ENCODE data around the gene LMO4.

Gene LMO4

DNA sequence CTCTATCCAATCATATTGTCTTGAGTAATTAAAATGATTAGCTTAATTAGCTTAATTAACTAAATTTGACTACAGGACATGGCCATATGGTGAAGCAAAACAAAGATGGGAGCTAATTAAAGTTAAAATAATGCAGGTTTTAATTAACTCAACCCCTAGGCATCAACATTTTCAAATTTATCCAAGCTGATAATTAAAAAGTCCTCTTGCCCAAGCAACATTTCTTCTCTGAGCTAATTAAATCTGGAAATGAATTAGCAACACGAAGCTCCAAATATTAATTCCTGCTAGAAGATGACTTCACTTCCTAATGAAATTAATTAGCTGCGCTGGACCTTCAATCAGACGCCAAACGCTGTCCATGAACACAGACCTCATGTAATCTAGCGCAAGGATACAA, 27.9 kb downstream of the LMO4 start:
- Mint-ChIP-seq H3K36me3 (ENCODE audit: insufficient read depth) (no peaks in the 10 kb centered on the region), H3K9me3 (no peaks in the 10 kb centered on the region), H3K4me1 (ENCODE audit: low read depth in 2 of 2) (no peaks in the 10 kb centered on the region), H3K27ac (no peak overlapping the region), H3K27me3 (no peaks in the 10 kb centered on the region), H3K4me3 (no peak overlapping the region)
- ATAC-seq (replicated peaks) (no peak), DNase-seq (no peak)

DNA sequence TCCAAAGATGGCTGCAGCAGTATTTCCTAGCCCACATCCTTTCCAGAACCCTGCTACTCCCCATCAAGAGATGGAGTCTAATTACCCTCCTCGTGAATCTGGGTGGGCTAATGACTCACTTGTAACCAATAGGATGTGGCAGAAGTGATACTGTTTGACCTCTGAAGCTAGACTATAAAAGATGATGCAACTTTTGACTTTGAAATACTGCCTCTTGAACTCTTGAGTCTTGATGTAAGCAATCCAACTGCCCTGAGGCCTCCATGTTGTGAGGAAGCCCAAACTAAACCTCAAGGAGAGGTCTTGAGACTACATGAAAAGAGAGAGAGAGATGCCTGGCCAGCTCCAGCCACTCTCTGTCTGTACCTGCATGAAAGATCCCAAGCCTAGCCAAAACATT, 29.5 kb downstream of the LMO4 start:
- no peak for ATAC-seq (replicated peaks)
- Mint-ChIP-seq H3K9me3 (no peaks in the 10 kb centered on the region), H3K4me1 (ENCODE audit: low read depth in 2 of 2) (no peaks in the 10 kb centered on the region), H3K27me3 (no peaks in the 10 kb centered on the region), H3K27ac (no peak overlapping the region), H3K4me3 (no peak overlapping the region), H3K36me3 (ENCODE audit: insufficient read depth) (no peaks in the 10 kb centered on the region)
- DNase-seq: no peak

DNA sequence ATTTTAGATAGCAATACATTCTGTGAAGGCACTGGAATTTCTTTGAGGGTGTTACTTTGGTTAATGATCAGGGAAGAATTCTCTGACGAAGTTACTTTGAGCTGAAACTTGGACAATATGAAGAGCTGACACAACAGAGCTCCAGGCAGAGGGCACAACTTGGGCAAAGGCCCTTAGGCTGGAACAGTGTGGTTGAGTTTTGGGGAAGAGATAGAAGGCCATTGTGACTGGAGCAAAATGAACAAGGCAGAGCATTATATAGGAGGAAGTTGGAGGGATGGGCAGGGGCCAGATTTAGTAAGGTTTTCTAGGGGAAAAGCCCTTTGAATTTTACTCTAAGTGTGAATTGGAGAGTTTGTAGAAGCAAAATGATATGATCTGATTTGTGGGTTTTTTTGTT, 30.9 kb downstream of the LMO4 start:
- Mint-ChIP-seq H3K9me3 (no peaks in the 10 kb centered on the region), H3K27me3 (no peaks in the 10 kb centered on the region), H3K4me3 (no peak overlapping the region), H3K36me3 (ENCODE audit: insufficient read depth) (no peaks in the 10 kb centered on the region), H3K4me1 (ENCODE audit: low read depth in 2 of 2) (no peaks in the 10 kb centered on the region), H3K27ac (no peak overlapping the region)
- DNase-seq (no peak), ATAC-seq (replicated peaks) (no peak)

DNA sequence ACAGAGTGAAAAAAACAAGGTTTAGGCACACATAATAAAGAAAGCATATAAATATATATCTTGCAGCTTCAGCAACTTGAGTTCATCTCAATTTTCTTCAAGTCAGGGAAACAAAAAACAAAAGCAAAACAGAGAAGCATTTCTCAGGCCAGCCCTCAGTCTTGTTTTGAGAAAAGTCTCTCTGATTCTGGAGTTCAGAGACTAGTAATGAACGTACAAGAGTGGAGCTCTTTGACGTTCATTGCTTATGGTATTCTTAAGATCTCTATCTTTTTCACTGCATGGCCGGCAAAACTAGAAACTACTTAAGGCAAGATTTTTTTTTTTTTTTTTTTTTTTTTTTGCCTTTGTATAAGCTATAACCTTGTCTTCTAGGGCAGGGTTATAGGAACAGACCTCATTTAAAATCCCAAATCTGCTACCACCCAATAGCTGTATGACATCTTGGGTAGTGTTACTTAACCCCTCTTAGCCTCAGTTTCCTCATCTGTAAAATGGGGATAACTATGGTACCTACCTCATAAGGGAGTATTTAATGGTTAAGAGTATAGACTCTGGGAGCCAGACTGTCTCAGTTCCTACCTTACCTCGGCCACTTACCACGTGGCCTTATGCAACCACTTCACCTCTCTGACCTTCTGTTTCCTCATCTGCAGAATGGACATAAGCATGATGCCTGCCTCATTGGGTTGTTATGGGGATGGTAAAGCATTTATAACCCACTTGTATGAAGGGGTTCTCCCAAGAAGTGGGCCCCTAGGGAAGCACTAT, 33.6 kb downstream of the LMO4 start:
- DNase-seq (no peak), ATAC-seq (replicated peaks) (no peak)
- H3K4me1 Mint-ChIP-seq (ENCODE audit: low read depth in 2 of 2): no peaks in the 10 kb centered on the region
- H3K9me3 Mint-ChIP-seq: no peaks in the 10 kb centered on the region
- no peaks in the 10 kb centered on the region for H3K36me3 Mint-ChIP-seq (ENCODE audit: insufficient read depth)
- peaks cover 0 to 5% of the 10 kb centered on the region in 2 donors for H3K27me3 Mint-ChIP-seq
- H3K4me3 Mint-ChIP-seq: no peak overlapping the region
- no peak overlapping the region for H3K27ac Mint-ChIP-seq

DNA sequence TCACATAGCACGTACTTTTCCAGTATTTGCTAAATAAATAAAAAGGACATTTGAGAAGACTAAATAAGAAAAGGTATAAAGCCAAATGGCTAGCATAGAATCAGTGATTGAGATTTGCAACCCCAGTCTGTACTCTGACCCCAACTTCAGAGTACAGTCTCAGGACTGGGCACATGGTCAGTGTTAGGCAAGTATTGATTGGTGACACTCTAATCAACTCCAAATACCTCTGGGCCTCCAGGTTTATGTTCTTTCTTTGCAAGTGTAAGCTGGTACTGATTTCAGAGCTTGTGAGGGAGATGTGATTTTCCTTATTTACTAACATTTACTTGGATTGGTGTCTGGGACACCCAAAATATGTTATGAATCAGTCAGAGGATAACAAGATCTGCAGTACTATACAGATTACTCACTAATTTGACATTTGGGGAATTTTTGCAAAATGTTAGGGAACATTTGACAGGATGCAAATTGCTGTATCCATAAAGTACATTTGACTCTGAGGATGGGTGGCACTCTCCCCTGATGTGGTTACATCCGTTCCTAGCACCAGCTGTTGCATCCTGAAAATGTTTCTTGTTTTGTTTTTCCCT, 34.2 kb downstream of the LMO4 start:
- DNase-seq (no peak), ATAC-seq (replicated peaks) (no peak)
- Mint-ChIP-seq H3K27me3 (peaks cover 0 to 5% of the 10 kb centered on the region in 2 donors), H3K36me3 (ENCODE audit: insufficient read depth) (no peaks in the 10 kb centered on the region), H3K4me1 (ENCODE audit: low read depth in 2 of 2) (no peaks in the 10 kb centered on the region), H3K27ac (no peak overlapping the region), H3K4me3 (no peak overlapping the region), H3K9me3 (no peaks in the 10 kb centered on the region)

DNA sequence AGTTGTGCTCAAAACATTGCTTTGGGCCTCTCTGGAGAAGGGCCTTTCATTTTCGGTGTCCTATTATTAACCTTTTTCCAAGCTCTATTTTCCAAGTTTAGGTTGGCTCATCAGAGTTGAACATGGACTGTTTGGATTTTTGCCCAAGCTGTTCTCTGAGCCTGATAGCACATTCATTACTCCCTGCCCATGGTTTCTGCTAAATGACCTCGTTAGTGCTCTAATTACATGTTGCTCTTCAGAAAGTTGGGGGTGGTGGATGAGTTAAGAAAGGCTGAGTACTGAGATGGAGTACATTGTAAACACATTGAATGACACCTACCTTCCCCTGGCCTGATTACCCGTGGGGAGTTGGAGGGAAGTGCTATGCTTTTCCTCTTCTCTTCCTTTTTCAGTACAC, 38.9 kb downstream of the LMO4 start:
- DNase-seq (no peak), ATAC-seq (replicated peaks) (no peak)
- Mint-ChIP-seq H3K36me3 (ENCODE audit: insufficient read depth) (no peaks in the 10 kb centered on the region), H3K4me1 (ENCODE audit: low read depth in 2 of 2) (peaks cover 0 to 2% of the 10 kb centered on the region in 2 donors), H3K27me3 (peaks cover 0 to 5% of the 10 kb centered on the region in 2 donors), H3K9me3 (no peaks in the 10 kb centered on the region), H3K27ac (no peak overlapping the region), H3K4me3 (no peak overlapping the region)

DNA sequence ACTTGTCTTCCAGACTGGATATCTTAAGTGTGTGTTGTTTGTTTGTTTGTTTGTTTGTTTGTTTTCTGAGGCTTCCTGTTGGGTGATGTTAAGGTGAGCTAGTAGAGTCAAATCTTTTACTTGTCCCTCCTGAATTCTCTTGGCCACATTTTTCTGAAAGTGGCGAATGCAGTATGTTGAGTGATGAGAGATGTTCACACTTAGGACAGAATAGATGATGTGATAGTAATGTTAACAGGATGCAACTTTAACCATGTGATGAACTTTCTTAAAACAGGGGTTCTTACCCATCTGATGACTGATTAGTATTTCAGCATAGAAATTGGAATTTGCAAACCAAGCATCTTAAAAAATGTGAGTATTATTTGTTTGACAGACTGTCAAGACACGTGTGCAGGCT, 40.2 kb downstream of the LMO4 start:
- Mint-ChIP-seq H3K27ac (no peak overlapping the region), H3K9me3 (no peaks in the 10 kb centered on the region), H3K4me1 (ENCODE audit: low read depth in 2 of 2) (peaks cover 0 to 2% of the 10 kb centered on the region in 2 donors)

DNA sequence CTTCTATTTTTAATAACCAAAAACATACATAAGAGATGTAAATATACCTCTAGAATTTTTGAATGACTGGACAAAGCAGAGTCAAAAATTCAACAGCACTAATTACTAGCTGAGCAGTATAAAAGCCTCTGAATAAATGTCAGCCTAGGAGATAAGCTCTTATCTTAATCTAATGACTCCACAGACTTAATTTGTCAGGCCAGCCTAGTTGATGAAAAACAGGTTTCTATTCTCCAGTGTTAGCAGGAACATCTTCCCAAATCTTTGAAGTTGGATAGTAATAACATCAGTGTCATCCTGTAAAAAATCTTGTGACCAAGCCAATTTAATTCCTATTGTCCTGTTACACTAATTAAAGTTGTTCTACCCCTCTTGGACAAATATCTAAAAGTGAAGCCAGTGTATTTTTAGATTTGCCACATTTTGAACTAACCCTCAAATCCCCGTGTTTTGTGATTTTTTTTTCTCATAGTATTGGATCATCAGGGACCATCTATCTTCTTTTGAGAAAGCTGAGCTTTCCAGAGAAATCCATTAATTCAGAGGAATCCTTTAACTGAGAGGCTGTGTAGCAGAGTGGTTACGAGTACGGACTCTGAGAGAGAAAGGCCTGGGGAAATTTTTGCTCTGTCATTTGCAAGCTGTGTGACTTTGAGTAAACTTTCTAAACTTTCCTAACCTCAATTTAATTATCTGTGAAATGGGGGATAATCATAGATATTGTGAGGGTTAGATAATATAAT, 41.2 kb downstream of the LMO4 start:
- H3K36me3 Mint-ChIP-seq (ENCODE audit: insufficient read depth): no peaks in the 10 kb centered on the region
- ATAC-seq (replicated peaks): no peak
- H3K4me3 Mint-ChIP-seq: no peak overlapping the region
- H3K9me3 Mint-ChIP-seq: no peaks in the 10 kb centered on the region
- H3K4me1 Mint-ChIP-seq (ENCODE audit: low read depth in 2 of 2): peaks cover 0 to 2% of the 10 kb centered on the region in 2 donors
- no peak for DNase-seq
- no peak overlapping the region for H3K27ac Mint-ChIP-seq
- H3K27me3 Mint-ChIP-seq: peaks cover 0 to 5% of the 10 kb centered on the region in 2 donors

More for the DNA sequence above, 40.2 kb downstream of the LMO4 start:
- ATAC-seq (replicated peaks) (no peak), DNase-seq (no peak)
- Mint-ChIP-seq H3K36me3 (ENCODE audit: insufficient read depth) (no peaks in the 10 kb centered on the region), H3K4me3 (no peak overlapping the region), H3K27me3 (peaks cover 0 to 5% of the 10 kb centered on the region in 2 donors)

DNA sequence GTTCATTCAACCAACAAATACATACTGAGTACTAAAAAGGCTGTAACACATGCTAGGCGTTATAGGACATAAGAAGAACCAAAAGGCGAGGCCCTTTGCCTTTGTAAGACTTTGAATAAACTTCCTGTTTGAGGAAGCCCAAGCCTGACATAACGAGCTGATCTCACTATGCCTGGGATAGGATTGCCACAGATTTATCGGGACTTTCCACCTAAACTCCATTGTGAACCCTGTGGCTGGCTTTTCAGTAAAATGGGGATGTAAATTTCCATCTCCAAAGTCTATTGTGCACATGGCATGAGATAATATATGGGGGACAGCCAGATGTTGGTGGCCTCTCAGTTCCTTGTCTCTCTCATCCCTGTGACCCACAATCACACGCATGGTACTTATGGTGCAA, 41.9 kb downstream of the LMO4 start:
- no peak overlapping the region for H3K4me3 Mint-ChIP-seq
- H3K4me1 Mint-ChIP-seq (ENCODE audit: low read depth in 2 of 2): peaks cover 0 to 2% of the 10 kb centered on the region in 2 donors

DNA sequence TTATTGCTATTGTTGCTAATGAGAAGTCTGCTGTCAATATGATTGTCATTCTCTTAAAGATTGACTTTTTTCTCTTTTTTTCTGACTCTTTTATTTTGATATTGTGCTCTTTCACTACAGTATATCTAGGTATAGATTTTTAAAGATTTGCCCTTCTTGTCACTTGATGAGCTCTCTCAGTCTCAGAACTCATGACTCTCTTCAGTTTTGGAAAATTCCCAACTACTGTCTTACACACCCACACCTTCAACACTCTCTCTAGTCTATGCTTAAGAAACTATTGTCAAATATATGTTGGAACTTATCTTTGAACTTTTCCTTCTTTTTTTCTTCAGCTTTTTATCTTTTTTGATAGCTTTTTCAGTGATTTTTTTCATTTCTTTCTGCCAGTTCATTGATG, 50.6 kb downstream of the LMO4 start:
- H3K4me1 Mint-ChIP-seq (ENCODE audit: low read depth in 2 of 2): no peaks in the 10 kb centered on the region
- no peak overlapping the region for H3K4me3 Mint-ChIP-seq
- peaks cover 0 to 14% of the 10 kb centered on the region in 2 donors for H3K27me3 Mint-ChIP-seq
- no peak for DNase-seq
- peaks cover 4 to 17% of the 10 kb centered on the region in 2 donors for H3K9me3 Mint-ChIP-seq
- H3K27ac Mint-ChIP-seq: no peak overlapping the region
- H3K36me3 Mint-ChIP-seq (ENCODE audit: insufficient read depth): no peaks in the 10 kb centered on the region
- no peak for ATAC-seq (replicated peaks)

More for the DNA sequence above, 41.9 kb downstream of the LMO4 start:
- H3K27me3 Mint-ChIP-seq: peaks cover 0 to 5% of the 10 kb centered on the region in 2 donors
- ATAC-seq (replicated peaks) (no peak), DNase-seq (no peak)
- H3K27ac Mint-ChIP-seq: no peak overlapping the region
- H3K9me3 Mint-ChIP-seq: no peaks in the 10 kb centered on the region
- no peaks in the 10 kb centered on the region for H3K36me3 Mint-ChIP-seq (ENCODE audit: insufficient read depth)

DNA sequence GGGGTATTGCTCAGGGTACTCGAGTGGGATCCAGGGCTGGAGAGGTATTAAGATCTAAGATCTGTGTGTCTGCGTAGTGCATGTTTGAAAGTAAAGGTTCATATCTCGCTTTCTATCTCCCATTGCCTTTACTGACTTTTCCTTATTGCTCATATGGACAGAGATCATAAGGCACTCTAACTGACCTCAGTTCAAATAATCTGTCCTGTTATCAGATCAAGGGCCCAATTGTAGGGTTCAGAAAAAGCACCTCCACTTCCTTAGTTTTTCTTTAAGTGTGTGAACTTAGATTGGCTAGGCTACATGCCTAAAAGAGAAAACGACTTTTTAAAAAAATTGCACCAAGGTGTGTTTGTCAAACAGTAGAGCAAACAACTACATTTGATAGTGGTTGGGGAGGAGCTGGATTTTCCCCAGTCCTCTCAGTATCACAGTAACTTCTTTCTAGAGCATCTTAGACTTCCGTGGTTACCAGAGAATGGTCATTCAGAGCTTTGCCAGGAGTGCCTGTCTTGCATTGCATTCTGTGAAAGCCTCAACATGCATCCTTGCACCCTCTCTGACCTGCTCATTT, 57.6 kb downstream of the LMO4 start:
- H3K36me3 Mint-ChIP-seq (ENCODE audit: insufficient read depth): no peaks in the 10 kb centered on the region
- no peaks in the 10 kb centered on the region for H3K4me1 Mint-ChIP-seq (ENCODE audit: low read depth in 2 of 2)
- H3K27ac Mint-ChIP-seq: no peak overlapping the region
- DNase-seq (no peak), ATAC-seq (replicated peaks) (no peak)
- H3K27me3 Mint-ChIP-seq: peaks cover 0 to 14% of the 10 kb centered on the region in 2 donors
- no peaks in the 10 kb centered on the region for H3K9me3 Mint-ChIP-seq
- no peak overlapping the region for H3K4me3 Mint-ChIP-seq

DNA sequence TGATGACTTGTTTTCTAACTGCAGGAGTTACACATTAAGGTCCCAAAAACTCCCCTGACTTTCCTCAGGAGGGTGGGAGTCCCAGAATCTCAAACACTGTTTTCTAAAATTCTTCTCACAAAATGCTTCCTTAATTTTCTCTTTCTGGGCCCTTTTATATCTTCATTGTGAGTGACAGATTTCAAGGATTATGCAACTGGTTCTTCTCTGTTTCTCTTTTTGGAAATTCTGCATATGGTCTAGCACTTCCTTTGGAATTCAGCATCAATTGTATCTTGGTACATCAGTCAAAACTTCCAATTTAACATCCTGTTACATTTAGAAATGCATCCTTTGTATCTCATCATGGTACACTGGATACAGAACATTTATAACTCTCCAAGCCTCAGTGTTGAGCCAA, 59.7 kb downstream of the LMO4 start:
- H3K27ac Mint-ChIP-seq: no peak overlapping the region
- ATAC-seq (replicated peaks) (no peak), DNase-seq (no peak)
- no peaks in the 10 kb centered on the region for H3K4me1 Mint-ChIP-seq (ENCODE audit: low read depth in 2 of 2)
- H3K9me3 Mint-ChIP-seq: no peaks in the 10 kb centered on the region
- no peak overlapping the region for H3K4me3 Mint-ChIP-seq
- H3K27me3 Mint-ChIP-seq: peaks cover 0 to 6% of the 10 kb centered on the region in 2 donors
- no peaks in the 10 kb centered on the region for H3K36me3 Mint-ChIP-seq (ENCODE audit: insufficient read depth)

DNA sequence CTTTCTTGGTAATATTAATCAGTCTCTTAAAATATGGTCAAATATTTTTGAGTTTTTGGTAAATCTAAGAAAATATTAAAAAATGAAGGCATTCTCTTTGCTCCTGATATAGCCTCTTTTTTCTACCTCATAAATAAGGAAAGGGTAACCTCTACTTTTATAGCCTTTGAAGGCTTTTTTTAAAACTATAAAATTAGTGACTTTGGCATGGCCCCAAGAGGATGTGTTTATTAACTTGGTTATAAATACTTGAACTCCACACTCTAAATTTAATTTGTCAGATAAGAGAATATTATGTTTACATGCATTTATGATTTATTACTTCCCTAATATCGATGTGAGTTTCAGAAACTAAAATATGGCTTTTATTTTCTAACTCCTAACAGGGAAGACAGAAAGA, 60.3 kb downstream of the LMO4 start:
- DNase-seq (no peak), ATAC-seq (replicated peaks) (no peak)
- H3K27ac Mint-ChIP-seq: no peak overlapping the region
- H3K4me1 Mint-ChIP-seq (ENCODE audit: low read depth in 2 of 2): no peaks in the 10 kb centered on the region
- H3K36me3 Mint-ChIP-seq (ENCODE audit: insufficient read depth): no peaks in the 10 kb centered on the region
- H3K27me3 Mint-ChIP-seq: peaks cover 0 to under 1% of the 10 kb centered on the region in 2 donors
- no peak overlapping the region for H3K4me3 Mint-ChIP-seq
- H3K9me3 Mint-ChIP-seq: no peaks in the 10 kb centered on the region
